A204.1 (cell line): Measurements from ENCODE around the gene CUEDC1.

Source experiments
- FAIRE-seq: peaks from 2 replicates; lab custom pipeline; 2012; peaks lifted over from hg19 to GRCh38; lab: Jason Lieb, UNC

Gene CUEDC1

DNA sequence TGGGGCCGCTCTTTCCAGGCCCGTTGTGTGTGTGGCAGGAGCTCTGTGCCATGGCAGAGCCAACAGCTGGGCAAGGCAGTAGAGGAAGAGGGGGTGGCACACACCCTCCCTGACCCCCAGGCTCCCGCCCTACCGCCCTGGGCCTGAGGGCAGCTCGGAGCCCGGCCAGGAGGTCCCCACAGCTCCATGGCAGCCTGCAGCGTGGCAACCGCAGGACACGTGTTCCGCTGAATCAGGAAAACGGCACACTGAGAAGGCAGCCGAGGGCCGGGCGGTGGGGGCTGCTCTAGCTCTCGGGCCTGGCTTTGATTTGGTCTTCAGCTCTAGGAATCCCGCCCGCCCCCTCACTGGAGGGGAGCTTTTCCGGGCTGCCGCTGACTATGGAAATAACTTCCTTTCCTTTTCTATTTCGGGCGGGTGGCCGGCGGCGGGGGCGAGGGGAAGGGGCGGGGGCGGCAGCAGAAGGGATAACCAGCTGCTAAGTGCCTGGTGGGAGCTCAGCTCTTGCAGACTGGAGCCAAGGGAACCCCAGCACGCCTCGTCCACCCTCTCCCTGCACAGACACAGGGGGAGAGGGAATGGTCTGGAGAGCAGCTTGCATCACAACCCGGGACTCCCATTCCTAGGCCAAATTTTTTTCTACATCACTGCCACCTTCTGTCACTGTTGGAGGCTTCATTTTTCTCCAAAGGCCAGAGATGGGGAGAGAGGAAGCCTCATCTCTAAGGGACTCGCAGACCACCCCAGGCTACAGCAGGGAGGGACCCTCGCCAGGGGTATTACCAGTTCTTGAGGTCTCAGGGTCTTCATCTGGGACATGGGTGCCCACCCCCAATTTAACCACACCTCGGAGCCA lies 80.5 kb downstream of the CUEDC1 start:
- FAIRE-seq = no peak

DNA sequence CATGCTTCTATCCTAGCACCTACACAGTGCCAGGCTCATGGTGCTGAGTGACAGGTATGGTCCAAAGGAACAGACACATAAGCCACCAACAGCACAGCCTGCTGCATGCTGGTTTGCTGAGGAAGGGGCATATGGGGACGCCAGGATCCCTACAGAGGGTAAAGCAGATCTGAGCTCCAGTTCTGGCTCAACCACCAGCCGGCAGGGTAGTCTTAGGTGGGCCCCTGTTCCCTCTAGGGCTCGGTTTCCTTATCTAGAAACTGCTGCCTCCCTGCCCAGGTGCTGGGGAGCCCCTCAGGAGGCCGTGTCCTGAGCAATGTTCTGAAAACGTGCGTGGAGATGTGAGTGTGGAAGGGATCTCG lies 81.2 kb downstream of the CUEDC1 start:
- FAIRE-seq = no peak

DNA sequence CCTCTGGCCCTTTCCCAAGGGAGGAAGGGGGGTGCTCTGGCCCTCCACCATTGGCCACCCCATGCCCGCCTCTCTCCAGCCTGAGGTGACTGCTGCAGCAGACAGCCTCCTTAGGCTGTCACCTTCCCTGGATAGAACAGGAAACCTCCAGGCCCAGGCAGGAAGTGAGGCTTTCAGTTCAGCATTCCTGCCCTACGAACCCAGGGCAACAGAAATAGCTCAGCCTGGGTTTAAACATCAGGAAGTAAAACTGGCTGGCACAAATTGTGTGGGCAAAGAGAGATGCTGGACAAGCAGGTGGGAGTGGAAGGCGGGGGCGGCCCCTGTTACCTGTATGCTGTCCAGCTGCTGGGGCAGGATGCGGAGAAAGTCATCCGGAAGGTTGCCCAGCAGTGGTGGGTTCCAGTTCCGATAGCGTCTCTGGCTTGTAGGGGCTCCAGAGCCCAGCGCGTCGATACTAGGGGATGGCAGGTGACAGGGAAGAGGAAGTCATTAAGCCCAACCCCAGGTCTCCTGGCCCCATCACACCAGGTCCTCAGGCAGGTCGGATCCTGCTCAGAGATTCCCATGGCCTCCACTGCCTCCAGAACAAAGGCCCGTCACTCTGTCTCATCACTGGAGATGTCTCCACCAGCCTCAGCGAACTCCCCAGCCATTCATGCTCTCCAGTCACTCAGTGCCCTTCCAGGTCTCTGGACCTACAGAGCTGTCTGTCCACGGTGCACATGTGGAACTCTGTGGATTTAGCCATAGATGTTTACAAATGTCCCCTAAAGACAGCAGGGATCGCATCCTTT lies 81.8 kb downstream of the CUEDC1 start:
- FAIRE-seq = no peak

DNA sequence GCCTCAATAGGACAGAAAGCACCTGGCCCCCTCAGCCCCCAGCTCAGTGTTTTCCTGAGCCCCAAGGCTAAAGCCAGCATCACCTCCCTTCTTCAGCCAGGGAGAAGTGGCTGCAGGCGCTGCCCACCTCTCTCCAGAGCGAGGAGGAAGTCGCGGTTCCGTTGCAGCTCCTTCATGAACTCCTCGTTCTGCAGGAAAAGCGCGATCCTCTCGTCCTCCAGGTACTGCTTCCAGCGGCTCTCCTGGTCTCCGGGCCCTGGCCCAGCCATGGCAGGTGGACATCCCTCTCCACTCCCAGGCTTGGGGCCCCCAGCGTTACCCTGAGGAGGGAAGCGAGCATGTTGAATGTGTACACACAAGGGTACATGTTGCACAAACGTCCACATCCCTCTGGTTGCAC lies 82.7 kb downstream of the CUEDC1 start:
- FAIRE-seq = no peak

DNA sequence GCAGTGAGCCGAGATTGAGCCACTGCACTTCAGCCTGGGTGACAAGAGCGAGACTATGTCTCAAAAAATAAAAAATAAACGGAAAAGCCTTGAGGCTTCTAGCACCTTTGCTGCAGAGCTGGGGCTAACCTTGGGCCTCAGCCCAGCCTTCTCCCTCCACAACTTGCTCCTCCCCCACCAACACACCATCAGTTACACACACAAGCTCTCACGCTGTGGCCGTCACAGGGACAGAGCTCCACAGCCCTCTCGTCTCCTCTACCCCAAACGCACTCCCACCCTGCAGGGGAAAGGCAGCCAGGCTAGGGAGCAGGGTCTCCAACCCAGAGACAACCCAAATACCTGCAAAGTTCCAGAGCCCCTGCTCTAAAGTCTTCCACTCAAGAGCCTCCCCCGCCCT lies 83.3 kb downstream of the CUEDC1 start:
- FAIRE-seq = no peak

DNA sequence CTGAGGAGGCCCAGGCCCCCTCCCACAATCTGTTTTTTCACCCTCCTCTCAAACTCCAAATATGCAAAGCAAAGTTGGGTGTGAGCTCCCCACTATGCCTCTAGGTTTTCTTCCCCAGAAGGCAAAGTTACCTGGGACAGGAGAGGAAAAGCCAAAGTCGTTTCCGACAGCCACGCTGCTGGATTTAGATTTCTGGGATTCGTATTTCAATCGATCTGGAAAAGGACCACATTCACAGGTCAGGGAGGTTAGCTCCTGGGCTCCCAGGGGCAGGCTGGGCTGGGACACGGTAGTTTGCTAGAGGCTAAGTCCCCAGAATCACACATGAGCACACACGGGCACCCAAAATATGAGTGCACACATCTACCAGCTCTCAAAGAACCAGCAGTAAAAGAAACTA lies 84.1 kb downstream of the CUEDC1 start:
- no peak for FAIRE-seq

DNA sequence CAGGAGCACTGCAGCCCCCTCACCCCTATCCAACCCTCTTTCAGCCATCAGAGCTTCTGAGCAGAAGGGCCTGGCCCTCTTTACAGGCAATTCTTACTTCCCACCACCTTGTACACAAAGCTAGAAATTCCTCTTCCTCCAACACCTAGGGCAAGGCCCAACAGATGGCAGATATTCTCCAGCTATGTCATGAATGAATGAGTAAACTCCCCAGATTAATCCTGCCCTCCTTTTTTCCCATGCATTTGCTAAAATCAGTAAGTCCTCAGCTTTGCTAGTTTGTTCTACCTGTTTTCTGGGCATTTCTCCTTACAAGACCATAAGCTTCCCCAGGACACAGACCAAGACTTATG lies 85.0 kb downstream of the CUEDC1 start:
- no peak for FAIRE-seq

DNA sequence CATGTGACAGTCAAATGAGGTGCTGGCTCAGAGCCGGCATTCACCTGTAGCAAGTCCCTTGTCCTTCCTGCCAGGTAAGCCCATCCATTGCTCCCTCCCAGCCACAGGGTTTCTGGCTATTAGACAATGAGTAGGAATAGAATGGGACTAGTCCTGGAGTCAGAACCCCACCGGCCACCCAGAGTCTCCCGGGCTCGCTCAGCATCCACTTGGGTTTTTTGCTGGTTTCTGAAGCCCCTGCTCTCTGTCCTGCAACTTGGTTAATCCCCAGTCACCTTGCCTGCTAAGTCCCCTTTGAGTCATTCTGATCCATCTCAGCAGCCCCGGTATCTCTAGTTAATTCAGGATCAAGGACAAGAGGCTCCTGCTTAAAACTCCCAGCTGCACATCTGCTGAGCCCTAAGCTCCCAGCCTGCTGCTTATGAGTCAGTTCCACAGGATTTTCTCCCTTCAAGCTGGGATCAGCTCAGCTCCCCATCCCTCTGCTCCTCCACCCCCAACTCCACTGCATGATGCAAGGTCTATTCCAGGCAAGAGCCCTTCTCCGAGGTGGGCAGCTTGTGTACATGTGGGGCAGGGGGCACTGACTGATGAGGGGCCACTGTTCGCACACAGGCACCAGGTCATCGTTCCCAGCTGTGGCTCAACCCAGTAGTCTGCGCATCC lies 85.5 kb downstream of the CUEDC1 start:
- FAIRE-seq = no peak

DNA sequence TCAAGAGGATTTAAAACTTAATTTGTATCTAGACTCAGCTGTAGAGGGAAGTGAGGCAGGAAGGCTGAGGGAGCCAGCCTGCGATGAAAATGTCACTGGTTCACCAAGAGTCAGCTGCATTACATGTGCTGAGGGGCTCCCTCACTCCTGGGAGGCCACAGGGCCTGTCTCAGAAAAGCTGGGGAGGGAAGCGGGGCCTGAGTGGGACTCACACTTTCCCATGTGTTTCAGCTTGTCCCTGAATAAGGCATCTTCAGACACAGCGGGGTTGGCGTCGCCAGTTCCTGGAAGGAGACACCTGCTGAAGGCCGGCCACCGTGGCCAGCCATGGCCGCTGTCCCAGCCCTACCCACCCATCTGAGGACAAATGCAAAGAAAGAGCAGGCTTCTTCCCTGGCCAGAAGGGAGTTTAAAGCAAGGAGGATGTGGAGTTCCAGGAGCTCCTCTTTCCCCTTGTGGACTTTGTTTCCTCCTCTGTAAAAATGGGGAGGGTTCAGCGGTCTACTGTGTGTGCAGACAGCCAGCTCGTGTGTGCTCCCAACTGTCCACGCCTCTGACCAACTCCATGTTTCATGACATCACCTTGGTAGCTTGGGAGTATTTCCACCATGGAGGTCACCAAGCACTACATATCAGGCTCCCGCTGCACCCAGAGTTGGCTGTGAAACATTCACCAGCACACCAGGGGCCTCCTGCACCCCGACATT lies 86.1 kb downstream of the CUEDC1 start:
- FAIRE-seq = no peak

DNA sequence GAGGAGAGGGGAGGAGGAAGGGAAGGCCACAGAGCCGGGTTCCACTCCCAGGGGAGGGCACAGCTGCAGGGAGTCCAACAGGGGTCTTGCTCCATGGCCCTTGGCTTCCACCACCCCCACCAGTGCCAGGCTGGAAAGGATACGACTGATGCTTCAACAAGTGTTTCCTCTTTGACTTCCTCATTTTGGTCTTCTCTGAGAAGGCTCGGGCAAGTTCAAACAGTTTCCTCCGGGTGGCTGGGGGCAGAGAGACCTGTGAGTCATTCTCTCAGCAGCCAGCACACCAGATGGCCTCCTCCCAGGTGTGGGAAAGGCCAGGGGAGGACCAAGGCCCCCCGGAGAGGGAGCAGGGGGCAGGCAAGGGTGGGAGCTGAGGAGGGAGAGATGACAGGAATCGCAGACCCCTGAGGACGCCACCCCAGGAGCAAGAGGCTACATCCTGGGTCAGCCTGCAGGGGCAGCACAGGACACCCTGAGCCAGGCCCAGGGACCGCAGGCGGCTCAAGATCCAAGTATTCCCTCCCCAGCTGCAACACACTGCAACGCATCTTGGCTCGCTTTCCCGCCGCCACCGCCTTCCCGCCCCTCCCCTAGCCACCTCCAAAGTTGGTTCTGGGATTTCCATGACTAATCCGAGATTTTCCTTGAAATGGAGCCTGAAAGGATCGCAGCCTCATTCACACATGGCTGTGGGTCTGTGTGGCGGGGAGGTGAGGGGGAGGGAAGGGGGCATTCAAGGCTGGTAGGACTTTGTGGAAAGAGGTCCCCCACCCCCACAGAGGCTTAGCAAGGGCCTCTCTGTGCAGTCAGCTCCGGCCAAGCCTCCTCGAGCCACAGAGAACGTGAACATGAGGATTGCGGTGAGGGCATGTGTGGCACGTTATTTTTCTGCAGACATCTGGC lies 87.0 kb downstream of the CUEDC1 start:
- FAIRE-seq = no peak

DNA sequence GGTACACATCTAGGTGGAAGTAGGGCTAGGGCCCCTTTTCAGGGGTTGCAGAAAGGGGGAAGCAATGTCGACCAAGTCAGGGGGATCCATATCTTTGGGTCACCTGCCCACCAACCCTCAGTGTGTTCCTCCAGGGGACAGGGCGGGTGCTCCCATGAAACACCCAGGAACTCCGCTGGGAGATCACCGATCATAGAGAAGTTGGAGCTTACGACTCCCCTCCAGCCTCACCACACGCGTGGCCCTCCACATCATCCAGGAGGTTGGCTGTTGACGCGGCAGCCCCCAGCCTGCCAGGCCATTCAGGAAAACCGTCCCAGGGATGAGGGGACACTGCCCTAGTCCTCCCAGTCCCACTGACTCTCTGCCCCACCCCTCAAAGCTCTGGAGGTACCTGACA lies 88.1 kb downstream of the CUEDC1 start:
- no peak for FAIRE-seq

DNA sequence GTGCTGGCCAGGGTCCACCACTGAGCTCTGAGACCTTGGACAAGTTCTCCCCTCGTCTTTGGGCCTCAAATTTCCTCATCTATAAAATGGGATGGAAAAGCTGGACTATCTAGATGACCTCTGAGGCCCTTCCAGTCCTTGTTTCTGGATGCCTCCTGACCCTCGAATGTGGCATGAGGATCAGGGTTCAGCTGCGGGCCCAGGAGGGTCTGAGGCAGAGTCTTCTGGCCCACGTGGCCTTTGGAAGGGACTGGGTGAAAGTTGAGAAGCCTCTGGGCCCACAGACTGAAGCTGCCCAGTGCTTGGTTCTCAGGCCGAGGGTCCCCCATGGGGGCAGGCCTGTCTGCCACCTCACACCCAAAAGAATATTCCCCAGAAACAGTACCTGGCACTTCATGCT lies 88.5 kb downstream of the CUEDC1 start:
- FAIRE-seq = no peak

DNA sequence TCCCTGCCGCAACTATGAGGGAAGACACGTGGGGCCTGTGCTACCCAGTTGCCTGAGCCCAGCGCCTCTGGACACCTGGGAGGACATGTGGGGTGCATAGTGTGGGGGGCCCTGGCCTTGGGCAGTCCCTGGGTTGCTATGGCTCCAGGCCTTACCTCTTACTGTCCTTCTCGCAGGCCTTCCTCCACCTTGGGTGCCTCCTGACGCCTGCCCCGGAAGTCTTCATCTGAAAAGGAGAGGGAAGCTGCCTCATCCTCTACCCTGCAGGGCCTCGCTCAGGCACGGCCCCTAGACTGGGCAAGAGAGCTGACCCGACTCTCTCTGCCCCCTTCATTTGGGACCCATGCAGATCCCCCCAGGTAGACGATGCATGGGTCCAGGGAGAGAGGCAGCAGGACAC lies 88.9 kb downstream of the CUEDC1 start:
- no peak for FAIRE-seq

DNA sequence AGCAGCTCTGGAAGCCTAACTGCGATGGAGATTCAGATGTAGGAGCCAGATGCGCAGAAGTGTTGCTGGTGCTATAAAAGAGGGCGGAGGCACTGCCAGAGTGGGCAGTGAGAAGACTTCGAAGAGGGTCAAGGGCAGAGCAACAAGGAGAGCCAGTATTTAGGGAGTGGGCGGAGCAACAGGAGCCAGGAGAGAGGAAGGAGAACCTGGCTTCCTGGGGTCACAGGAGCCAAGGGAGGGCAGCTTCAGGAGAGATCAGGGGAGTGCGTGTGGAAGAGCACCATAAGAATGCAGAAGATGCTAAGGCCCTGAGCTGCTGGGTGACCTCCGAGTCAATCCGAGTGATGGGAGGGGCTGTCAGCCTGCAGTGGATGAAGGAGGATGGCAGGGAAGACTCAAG lies 90.9 kb downstream of the CUEDC1 start:
- no peak for FAIRE-seq

DNA sequence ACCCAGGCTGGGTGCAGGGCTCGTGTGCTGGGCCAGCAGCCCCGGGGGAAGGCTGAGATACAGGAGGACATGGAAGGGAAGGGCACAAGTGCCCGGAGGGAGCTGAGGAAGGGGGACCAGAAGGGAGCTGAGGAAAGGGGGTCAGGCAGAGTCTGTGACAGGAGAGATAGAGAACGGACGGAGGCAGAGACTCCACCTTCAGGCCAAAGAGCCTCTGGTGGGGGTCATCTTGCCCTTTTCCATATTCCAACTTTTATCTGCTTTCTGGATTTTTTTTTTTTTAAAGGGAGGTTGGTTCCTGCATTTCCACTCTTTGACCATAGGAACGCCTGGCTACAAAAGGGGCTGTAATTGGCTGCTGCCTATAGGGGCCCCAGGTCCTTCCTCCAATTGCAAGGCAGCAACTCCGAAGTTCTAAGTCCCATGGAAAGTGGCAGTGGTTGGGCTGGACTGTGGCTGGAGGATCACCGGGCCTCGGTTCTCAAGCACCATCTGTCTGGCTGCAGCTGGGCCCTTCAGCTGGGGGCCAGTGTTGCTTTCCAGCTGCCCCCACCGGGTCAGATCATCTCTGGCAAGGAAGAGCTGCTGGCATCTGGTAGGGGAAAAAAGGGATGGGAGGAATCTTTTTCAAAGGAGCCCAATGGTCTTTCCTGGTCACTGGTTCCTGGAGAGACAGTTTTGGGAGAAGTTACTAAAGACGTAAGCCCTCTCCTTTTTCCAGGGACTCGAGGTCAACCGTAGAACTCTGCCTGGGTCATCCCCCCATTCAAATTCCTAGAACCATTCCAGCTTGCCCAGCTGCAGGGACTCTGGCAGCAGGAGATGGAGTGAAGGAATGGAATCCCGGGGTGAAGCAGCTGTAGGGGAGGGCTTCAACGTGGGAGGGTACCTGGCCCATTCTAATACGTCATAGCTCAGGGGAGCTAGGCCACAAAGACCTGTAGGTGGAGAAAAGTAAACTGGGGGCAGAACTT lies 92.2 kb downstream of the CUEDC1 start:
- FAIRE-seq = no peak

DNA sequence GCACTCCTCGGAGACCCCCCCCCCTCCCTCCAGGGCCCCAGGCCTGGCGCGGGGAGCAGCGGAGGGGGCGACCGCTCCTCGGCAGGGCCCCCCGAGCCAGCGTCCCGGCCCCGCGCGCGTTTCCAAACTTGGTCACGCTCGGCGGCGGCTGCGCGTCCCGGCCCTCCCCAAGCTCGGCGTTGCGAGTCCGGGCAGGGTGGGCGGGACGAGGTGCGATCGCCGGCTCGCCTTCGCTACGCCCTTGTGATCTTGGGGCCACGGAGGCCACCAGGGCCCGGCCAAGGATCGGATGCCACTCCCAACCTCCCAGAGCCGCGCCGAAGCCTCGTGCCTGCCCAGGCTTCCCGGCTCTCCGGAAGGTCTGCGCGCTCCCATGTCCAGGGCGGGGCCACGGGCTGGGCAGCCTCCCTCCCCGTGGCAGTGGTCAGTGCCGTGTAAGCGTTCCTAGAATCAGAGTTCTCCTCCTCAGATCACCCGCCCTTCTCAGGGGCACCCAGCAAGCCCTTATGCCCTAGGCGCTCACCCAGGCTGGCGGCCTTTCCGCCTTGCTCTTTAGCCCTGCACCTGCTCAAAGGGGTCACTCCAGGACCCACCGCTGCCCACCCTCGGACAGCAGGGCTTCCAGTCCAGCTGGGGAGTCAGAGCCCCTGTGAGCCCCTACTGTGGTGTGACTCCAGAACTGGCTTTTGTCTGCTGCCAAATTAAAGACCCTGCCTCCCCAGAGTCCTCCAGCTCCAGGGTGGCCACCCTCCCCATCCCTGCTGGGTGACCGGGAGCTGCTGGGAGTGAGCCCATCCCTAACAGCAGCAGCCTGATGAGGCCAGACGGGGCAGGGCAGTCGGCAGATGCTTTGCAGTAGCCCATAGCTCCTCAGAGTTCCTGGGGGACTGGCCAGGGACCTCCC lies 93.2 kb downstream of the CUEDC1 start:
- FAIRE-seq = no peak

DNA sequence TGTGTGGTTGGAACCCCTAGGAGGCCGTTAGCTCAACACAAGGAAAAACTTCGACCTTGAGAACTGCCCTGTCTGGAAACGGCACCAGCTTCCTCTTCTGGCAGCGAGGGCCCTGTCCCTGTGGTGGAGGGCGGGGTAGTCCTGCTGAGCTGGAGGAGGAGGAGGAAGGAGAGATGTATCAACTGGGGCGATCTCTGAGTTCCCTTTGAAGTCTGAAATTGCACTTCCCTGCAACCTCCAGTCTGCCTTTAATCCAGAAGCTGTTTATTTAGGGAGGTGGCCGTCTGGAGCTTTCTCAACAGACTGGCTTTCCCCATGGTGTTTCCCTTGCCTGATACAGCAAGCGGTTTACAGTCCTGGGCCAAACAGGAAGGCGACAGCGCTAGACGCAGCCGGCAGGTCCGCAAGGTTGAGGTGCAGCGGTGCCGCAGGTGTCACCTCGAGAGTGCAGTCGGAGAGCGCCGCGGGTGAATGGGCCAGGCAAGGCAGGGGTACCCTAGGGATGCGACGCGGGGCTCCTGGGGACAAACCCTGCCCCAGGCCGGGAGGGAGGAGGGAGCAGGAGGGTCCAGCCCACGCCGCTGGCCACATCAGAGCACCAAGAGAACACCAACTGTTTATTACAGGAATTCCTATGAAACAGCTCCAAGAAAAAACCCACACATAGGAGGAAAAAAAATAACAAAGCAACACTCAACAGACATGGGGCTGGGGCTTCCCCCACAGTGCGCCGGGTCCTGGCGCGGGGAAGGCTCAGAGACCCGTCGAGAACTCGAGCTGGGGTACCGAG lies 94.0 kb downstream of the CUEDC1 start:
- FAIRE-seq = peak; percentile 32

DNA sequence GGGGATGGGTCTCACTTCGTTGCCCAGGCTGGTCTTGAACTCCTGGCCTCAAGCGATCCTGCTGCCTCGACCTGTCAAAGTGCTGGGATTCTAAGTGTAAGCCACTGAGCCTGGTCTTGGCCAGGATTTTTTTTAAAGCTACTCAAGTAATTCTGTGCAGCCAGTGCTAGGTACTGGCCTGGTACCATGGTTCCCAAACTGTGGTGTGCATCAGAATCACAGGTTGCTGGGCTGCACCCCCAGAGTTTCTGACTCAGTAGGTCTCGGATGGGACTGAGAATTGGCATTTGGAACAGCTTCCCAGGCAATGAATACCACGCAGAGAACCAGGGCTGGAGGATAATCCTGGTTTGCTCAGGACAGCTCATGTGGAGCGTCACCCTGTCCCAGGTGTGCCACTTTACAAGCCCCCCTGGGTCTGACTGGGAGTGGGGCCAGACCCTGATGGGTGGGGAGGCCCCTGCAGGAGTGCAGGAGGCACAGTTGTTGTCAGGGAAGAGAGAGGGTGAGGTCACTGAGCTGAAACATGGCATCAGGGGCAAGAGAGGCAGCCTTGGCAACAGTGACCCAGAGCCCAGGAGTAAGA lies 94.7 kb downstream of the CUEDC1 start:
- FAIRE-seq = no peak
